ENCODE measurements around the gene PUSL1. TPM values are rescaled to one million over a fixed set of nuclear protein-coding genes. Genes with fewer than 3 reads are reported as not detected.

PUSL1 gene
- total and polyA plus RNA-seq, 2 of the 4 experiments (the other 2 are of a cell fraction), result 10.9 to 33.0 TPM

DNA sequence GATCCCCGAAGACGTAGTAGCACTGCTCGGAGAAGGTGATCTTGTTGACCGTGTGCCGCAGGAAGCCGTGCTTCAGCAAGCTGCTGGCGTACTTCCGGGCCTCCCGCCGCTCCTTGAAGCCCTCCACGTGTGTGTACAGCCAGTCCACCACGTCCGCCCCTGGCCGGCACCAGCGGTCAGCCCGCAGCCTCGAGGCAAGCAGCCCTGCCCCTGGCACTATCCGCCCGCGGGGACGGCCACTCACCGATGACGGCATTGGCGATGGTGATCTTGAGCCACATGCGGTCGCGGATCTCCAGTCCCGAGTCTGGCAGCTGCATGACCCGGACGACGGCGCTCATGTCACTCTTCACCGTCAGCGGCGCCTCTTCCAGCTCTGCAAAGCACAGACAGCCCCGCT, 29.9 kb downstream of the PUSL1 start:
- Histone ChIP-seq H3K9ac (ENCODE audit: low read depth, low read length) (no peak overlapping the region), H3K56ac (ENCODE audit: extremely low read depth, insufficient read depth, low read length) (no peak overlapping the region), H3K18ac (ENCODE audit: low read depth, low read length) (no peak overlapping the region), H2BK5ac (ENCODE audit: low read depth, low read length, poor library complexity, severe bottlenecking) (no peak overlapping the region), H2BK15ac (ENCODE audit: low read depth, low read length) (no peak overlapping the region), H4K8ac (ENCODE audit: low read depth in 2 of 2, low read length in 2 of 2) (no peak overlapping the region), H3K4ac (ENCODE audit: low read depth, low read length) (no peak overlapping the region), H2AK5ac (ENCODE audit: low read depth, low read length) (no peak overlapping the region), H3K9me3 (ENCODE audit: control insufficient read depth, insufficient read depth, low read length) (no peaks in the 10 kb centered on the region), H3K23ac (ENCODE audit: low read depth, low read length) (no peak overlapping the region), H3K79me1 (ENCODE audit: low read depth in 1 of 2, low read length in 2 of 2) (peaks cover 12 to 21% of the 10 kb centered on the region in 2 experiments), H3K4me3 (ENCODE audit: insufficient read depth, low read depth, low read length) (no peak overlapping the region), H4K91ac (ENCODE audit: insufficient read depth, low read depth, low read length) (no peak overlapping the region), H2AK9ac (replicated peaks; ENCODE audit: low read depth, low read length, poor library complexity) (no peak overlapping the region), H3K27ac (ENCODE audit: insufficient read depth, low read length) (no peak overlapping the region), H2BK20ac (ENCODE audit: low read depth, low read length) (no peak overlapping the region), H2BK120ac (ENCODE audit: low read depth, low read length) (no peak overlapping the region), H4K5ac (ENCODE audit: low read depth, low read length) (no peak overlapping the region), H3K14ac (replicated peaks; ENCODE audit: low read depth, low read length) (no peak overlapping the region), H3K4me2 (ENCODE audit: low read depth, low read length) (no peak overlapping the region), H3K9me1 (ENCODE audit: insufficient read depth, low read length) (peaks cover 9% of the 10 kb centered on the region), H4K20me1 (ENCODE audit: insufficient read depth, low read length) (peaks cover 23% of the 10 kb centered on the region), H3K36me3 (ENCODE audit: control insufficient read depth, insufficient read depth, low read length) (peaks cover 48% of the 10 kb centered on the region), H3K4me1 (ENCODE audit: control insufficient read depth, insufficient read depth, low read length) (no peaks in the 10 kb centered on the region), H2AFZ (replicated peaks; ENCODE audit: low read length, poor library complexity) (no peak overlapping the region), H3K27me3 (ENCODE audit: control insufficient read depth, insufficient read depth, low read length) (no peaks in the 10 kb centered on the region)
- ChIA-PET CTCF (no interaction called here), POLR2A (ENCODE audit: unreplicated experiment) (no interaction called here)
- in situ Hi-C loops (cut with MboI; ENCODE audit: low sequenced_read_pairs) (no loop called here), dilution Hi-C loops (cut with HindIII; ENCODE audit: low sequenced_read_pairs, unreplicated experiment) (no loop called here), intact Hi-C loops (cut with micrococcal nuclease) (no loop called here)
- DNase-seq, result no peak
- TF ChIP-seq MAFK (IDR thresholded peaks at IDR 0.05; ENCODE audit: low read depth, low read length) (no peak), RFX5 (IDR thresholded peaks at IDR 0.05; ENCODE audit: low read depth, low read length) (no peak)
- no TSS peak for BruUV-seq (replicated peaks)
- ATAC-seq (ENCODE audit: low read depth), result no peak
- 98% methylated on average over 27 of the region's 36 CpGs; no CpG with 5 or more reads in 1 of the 2 experiments for WGBS, 2 experiments (ENCODE audit: extremely low coverage in 2 of 2, insufficient read length in 1 of 2)
